CD4-positive, alpha-beta T cell treated with Interleukin-15 for 4 hours (primary cell): Measurements from ENCODE around the gene MADD.

Experiments
- DNase-seq: peaks from one replicate; pipeline ENCODE4 v3.0.0-alpha.2; 2020; ENCODE audit warnings: low spot score

Gene MADD

DNA sequence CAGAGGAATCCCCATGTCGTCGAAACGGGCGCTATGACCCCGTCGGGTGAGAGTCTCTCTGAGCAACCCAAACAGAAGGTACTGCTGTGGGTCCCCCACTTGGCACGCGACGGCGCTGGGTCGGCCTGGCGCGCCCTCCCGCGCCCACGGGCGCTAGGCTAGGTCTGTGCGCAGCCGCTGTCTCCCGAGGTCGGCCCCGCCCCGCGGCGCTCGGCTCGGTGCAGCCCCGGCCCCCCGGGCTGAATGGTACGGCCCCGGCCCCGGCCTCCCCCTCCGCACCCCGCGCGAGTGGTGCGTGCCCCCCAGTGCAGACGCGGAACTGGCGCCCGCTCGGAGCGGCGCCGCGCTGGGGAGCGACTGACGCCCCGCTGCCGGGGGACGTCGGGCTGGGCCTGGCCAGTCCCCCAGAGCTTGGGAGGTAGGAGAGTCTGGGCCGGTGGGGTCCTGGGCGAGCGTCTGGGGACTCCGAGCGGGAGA is at the start of gene MADD:
MADD (plus strand) TSS at position 305 of the 477 bp plus-strand sequence.
- peak; percentile 92 for DNase-seq

DNA sequence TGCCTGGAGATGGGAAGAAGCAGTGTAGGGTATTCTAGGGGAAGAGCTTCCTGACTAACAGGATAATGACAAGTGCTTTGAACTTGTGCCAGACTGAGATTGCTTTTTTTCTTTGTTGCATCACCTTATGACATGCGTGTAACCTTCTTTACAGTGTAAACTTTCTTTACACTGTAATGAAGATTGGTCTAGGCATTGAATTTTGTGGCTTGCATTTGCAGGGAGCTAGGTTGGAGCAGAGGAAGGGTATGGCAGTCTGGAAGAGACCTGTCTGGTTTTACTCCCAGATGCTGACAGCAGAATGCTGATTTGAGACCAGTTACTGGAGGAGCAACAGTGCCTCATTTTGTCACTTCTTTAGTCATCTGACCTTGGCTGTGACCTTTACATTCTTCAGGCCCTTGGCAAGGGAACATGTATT is 49.5 kb upstream of the MADD start:
- no peak for DNase-seq

DNA sequence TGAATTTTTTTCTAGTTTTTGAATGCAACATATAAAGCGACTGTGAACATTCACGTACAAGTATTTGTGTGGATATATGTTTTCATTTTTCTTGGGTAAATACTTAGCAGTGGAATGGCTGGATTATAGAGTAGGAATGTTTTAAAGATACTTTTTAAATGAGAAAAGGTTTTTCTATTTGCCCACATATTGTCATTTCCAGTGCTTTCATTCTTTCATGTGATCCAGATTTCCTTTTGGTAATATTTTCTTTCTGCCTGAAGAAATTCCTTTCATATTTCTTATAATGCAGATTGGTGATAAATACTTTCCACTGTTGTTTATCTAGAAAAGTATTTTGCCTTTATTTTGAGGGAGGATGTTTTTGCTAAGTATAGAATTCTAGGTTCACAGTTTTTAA is 47.2 kb upstream of the MADD start:
- DNase-seq = no peak

DNA sequence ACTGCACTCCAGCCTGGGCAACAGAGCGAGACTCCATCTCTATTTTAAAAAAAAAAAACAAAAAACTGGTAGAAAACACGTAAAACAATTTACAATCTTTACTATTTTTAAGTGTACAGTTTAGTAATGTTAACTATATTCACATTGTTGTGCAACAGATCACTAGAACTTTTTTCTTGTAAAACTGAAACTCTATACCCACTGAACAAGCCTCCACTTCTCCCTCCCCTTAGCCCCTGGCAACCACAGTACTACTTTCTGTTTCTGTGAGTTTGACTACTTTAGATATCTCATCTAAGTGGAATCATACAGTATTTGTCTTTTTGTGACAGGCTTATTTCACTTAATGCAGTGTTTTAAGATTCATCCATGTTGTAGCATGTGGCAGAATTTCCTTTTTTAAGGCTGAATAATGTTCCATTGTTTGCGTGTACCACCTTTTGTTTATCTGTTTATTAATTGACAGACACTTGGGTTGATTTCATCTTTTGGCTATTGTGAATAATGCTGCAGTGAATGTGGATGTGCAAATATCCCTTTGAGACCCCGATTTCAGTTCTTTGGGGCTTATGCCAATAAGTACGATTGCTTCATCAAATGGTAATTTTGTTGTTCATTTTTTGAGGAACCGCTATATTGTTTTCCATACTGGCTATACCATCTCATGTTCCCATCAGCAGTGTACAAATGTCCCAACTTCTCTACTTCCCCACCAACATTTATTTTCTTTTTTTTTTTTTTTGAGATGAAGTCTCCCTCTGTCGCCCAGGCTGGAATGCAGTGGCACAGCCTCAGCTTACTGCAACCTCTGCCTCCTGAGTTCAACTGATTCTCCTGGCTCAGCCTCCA is 44.2 kb upstream of the MADD start:
- no peak for DNase-seq

DNA sequence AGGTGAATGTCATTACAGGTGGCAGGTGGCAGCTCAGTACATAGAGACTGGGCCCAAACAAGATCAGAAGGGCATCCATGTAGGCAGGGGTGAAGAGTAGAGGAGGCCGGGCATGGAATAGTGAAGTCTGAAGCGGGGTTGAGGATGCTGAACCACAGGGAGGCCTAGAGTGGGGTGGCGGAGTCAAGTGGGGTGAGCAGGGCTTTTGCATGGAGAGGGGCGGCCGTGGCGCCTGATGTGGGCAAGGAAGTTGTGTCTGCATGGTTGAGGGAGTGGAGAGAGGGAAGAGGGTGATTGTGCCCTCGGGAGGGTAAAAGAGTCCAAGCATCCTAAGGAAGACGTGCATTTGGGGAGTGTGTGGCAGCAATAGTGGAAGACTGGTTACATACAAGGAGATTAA is 40.8 kb upstream of the MADD start:
- no peak for DNase-seq

DNA sequence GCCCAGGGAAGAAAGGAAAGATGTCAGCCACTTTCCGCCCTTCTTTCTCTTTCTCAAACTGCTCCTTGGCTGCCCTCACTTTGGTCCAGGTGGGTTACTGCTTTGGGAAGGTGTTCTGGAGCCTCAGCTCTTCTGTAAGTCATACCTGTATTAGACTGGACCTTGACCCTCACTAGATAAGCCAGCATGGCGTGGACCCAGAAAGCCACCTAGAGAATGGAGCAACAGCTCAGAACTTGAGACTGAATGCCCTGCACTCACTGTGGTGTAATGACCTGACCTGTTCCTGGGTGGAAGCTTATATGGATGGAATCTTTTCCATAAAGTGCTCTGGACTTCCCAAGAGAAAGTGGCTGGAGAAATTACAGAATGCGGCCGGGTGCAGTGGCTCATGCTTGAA is 36.9 kb upstream of the MADD start:
- no peak for DNase-seq

DNA sequence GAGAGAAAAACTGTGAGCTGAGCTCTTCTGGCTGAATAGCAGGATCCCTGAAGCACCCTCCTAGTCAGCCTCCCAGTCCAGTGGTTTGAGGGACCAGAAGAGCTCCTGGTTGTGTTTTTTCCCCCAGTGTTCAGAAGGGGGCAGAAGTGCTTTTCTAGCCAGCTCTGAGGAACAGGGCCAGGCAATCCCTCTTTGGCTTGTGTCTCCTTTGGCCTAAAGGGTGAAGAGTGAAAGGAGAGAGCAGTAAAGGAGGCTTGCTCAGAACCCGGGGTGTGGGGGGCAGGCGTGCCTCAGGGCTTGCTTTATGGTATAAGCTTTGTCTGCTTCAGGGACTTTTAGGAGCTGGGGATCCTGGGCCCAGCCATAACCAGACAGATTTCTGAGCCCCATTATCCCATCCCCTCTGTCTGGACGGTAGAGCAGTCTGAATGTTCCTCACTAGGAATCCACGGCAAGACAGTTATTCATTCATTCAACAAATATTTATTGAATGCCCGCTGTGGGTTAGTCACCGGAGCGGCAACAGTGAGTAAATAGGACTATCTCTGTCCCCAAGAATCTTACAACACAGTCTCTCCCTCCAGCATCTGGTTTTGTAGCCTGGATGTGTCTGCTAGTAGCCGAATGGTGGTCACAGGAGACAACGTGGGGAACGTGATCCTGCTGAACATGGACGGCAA is 35.8 kb upstream of the MADD start:
- DNase-seq = peak; percentile 22

DNA sequence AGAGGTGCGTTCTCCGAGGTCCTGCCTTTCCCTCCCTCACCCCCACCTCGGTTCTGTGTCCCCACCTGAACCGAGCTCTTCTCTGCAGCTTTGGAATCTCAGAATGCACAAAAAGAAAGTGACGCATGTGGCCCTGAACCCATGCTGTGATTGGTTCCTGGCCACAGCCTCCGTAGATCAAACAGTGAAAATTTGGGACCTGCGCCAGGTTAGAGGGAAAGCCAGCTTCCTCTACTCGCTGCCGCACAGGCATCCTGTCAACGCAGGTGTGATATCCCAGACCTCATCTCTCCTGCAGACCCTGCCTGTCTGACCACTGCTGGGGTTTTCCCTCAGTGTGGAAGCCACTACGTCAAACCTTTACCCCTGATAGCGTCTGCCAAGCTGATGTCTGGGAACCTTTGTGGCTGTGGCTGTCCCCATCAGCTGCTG is 35.2 kb upstream of the MADD start:
- peak; percentile 52 for DNase-seq

DNA sequence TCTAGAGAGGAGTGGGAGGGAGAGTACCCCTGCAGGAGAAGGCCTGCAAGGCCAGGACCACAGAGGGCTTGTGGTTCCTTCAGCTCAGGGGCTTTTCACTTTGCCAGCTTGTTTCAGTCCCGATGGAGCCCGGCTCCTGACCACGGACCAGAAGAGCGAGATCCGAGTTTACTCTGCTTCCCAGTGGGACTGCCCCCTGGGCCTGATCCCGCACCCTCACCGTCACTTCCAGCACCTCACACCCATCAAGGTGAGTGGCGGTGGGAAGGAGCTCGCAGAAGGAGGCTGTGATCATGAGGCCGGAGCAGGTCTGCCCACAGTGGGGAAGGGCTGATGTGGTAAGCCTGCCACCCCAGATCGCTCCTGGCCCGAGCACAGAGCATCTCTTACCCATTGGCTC is 34.8 kb upstream of the MADD start:
- no peak for DNase-seq

DNA sequence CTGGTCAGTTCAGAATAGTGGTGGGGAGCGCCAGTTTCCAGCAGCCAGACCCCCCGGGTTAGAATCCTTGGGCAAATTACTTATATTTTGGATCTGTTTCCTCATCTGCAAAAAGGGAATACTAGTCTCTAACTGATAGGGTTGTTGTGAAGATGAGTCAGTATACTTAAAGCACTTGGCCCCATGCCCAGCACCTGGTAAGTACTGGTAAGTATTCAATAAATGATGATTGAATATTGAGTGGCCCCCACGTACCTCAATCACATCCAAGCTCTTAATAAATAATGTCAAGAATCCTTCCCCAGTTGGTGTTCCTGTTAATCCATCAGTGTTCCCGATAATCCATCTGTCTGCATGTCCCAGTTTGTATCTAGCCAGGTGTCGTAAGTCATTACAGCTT is 33.5 kb upstream of the MADD start:
- no peak for DNase-seq

DNA sequence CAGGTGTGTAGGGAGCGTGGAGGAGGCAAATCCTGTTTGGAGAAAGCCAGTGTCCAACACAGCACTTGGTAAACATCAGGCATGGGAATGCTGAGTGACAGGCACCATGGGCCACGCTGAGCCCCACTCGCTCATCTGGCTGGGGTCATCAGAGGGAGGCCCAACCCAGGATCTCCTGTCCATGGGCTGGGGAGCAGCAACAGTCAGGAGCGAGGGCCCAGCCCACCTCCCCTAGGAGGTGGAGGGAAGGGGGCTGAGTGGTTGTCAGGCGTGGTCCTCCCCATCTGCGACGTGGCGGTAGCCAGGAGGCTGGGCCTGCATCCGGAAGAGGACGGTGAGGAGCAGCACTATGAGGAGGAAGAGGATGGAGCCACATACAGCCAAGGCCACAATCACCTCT is 30.1 kb upstream of the MADD start:
- no peak for DNase-seq

DNA sequence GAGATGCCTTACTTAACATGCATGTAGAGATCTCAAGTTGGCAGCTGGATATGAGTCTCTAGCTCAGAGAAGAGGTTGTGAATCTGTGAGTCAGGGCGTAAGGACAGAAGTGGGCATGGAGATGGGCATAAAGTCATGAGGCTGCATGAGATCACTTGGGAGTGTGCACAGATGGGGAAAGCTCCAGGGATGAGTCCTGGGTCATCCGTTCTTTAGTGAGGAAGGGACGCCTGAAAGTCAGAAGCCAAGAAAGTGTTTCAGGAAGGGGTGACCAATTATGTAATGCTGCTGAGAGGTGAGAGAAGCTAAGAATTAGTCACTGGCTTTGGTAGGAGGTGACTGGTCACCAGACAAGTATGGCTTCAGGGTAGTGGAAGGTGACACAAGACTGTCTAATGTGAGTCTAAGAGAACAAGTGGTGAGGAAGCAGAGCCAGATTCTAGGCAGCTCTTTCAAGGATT is 28.1 kb upstream of the MADD start:
- DNase-seq = no peak

DNA sequence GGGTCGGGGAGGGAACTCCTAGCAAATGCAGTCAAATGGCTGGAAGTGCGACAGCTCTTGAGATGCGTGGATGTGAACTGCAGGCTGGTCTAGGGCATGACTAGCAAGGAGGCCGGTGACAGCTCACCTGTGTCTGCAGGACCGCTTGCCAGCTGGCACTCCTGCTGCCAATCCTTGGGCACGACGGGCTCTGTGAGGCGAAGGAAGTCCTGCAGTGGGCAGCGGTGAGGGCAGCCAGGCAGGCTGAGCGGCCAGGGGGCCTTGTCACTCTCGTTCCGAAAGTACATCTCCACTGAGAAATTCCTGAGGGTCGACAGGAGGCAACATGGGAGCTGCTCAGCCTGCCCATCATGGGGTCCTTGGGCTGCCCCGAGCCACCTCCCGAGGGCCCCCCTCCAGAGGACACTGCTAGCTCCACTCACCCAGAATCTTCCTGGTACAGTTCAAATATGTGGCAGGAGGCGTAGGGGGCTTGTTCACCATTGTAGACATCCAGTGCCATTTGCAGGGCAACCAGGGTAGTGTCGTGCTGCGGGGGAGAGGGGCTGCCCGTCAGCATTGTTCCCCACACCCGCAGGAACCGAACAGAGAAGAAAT is 27.2 kb upstream of the MADD start:
- DNase-seq = no peak

DNA sequence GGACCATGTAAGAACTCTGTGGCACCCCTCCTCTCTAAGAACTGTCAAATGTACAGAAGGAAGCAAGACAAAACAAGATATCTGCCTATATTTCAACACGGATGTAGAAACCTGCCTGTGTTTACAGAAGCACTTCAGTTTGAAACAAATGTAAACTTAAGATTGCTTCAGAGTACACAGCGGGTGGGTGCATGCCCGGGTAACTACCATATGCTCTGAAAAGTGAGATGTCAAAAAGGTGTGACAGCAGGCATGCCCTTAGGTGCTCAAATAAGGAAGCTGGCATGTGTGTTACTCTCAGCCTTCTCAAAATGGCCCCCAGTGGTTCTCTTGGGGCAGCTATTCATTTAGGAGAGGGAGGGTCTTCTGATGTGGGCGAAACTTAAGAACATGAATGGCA is 26.5 kb upstream of the MADD start:
- no peak for DNase-seq

DNA sequence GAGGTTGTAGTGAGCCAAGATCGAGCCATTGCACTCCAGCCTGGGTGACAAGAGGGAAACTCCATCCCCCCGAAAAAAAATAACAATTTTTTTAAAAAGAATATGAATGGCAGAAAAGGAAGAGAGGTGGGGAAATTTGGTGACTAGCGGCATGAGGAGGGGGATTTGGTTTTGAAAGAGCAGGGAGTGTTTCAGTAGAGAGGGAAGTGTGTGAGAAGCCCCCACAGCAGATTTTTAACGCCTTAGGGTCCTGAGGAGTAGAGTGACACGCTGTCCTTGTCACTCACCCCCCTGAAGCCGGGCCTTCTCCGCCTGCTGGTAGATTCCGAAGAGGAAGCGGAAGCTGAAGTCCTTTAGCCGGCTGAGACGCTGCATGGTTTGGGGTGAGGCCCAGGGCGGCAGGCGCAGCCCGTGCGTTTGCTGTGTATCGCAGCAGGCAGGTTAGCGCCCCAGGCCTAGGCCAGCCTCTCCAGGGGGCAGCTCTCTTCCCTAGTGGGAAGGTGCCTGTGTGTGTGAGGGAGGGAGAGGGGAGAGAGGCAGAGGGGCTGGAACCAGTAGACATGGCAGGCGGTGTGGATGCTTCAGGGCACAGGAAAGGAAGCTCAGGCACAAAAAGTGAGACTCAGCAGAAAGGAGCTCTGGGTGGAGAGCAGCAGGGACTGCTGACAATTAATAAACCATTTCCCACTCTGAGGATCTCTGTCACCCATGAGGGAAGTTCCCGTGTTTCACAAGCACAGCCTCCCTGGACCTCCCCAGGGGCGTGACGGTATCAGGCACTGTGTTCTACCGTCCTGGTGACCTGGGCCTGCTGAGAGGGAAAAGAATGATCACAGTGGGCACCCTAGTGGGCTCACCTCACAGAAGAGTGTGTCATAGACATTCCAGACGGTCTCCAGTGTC is 25.2 kb upstream of the MADD start:
- no peak for DNase-seq

DNA sequence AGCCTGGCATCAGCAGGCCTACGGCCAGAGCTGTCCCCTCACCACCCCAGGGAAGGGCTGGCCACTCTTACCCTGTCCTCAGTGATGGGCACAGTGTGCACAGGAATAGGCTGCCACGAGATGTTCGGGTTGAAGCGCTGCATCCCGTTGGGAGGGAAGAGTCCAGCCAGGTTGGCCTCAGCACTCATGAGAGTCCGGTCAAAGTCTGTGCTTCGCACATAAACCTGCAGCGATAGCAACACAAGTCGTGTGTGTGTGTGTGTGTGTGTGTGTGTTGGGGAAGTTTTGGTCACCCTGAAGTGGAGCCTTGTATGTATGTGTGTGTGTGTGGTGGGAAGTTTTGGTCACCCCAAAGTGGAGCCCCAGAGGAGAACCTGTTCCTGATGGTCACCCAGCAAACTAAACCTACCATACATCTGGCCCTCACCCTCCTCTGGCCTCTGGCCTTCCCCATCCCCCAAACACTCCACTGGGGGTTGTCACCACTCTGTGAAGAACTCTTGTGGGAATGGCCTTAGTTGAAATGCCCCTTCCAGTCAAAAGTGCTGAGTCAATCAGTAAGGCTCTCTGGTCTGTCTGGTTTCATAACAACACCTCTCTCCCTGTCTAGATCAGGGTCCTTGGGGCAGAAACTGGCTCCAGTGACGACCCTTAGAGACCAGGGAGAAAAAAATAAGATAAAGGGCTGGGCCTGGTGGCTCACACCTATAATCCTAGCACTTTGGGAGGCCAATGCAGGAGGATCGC is 24.1 kb upstream of the MADD start:
- DNase-seq = no peak

DNA sequence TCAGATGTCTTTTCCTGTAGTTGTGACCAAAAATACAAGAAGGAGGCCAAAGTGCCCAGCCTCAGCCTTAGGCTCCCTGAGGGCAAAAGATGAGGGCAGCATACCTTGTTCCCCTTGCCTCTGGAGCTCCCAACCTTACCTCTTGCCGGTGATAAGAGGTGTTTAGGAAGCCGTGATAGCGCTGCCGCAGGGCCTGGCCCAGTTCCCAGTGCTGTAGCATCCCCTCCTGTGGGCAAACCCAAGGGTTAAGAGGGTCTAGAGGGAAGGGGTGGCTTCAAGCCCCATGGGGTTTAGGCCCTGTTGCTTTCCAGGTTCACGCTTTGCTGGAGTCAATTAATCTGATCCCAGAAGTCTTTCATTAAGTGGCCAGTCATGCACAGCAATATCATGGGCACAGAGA is 22.4 kb upstream of the MADD start:
- no peak for DNase-seq

DNA sequence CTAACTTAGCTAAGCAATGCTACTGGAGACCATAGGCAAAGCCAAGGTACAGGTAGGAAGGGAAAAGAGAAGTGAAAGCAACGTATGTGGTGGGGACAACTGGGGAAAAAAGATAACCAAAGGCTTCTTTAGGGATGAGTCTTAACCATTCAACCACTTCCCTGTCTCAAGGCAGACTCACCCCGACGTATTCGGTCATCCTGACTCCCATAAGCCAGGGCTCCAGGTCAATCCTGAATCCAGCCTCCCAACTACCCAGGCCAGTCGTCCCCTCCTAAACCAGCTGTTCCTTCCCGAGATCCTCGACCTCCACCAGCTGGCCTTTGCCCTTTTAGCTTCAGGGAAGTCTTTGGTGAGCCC is 21.6 kb upstream of the MADD start:
- no peak for DNase-seq

DNA sequence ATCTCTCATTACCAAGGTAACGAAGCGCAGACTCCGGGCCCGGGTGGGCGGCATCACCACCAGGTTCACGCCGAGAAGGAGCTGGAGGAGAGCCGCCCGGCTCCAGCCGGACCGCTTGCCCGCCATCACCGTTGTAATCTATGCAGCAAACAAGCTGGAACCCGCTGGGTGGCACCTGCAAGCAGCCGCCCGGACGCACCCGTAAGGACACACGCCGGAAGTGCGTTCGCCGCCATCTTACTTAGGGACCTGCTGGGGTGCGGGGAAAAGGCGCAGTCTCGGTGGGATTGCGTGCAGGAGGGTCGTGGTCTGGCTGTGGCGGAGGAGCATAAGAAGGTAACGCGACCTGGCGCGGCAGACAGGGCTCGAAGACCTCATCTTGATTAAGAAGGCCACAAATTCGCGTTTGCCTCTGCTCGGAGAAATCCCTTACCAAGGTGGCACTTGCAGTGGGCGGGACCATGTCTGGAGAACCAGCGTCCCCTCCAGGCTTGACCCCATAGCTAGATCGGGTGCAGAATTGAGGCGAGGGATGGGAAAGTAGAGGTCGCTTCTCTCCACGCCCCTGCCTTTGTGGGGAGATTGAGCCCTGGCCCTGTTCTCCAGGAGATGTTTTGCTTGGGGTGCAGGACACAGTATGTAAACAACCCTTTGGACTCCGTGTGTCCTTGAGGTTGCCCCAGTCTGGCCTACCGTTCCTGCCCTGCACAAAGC is 21.1 kb upstream of the MADD start, which contains the start of gene ACP2:
ACP2 (minus strand) TSS at position 151 of the 714 bp plus-strand sequence; CDS start at position 126, 25 bp downstream.
- peak; percentile 87 for DNase-seq

DNA sequence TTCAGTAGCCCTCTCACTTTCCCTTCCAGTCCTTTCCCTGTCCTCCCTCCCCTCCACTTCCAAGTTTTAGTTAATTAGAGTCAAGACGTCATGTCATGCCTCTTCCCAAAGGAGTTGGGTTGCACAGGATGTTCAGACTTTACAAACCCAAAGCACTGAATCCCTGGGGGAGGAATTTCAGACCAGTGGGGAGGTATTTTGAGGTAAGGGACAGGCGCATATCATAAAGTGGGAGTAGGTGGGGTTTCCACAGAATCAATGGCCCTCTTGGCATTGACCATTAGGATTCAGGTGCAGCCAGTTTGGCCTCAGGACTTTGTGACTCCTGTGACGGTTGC is 20.6 kb upstream of the MADD start:
- DNase-seq = no peak

DNA sequence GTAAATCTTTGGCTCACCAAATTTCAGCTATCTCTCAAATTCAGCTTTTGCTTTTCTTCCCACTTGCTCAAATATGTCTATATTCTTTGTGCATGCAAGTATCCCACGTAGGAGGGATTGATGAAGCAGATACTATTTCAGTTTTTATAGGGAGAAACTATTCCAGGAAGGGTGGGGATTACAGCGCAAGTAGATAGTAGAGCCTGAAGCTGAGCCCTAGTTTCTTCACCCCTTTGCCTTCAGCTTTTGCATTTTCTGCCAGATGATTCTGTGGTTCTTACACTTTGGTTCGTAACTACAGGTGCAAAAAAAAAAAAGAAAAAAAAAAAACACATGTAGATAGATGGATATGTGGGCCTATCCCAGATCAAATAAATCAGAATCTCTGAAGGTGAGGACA is 18.2 kb upstream of the MADD start:
- DNase-seq = no peak
